HEK293 (cell line): ENCODE data around the gene TTYH1.
"Not testable (repeated sequence)": the region's sequence is repeated elsewhere in the genome, so short reads cannot be mapped to it uniquely, and the experiment has no call there.

ENCODE experiments used
- CTCF ChIA-PET: fragments of 350-600 bp; formaldehyde crosslinking; extraction: SDS; loops from one replicate; lab custom pipeline; 2021; ENCODE audit warnings: antibody characterized with exemption; lab: Yijun Ruan, JAX
- POLR2A ChIA-PET: fragments of 300-600 bp; formaldehyde crosslinking; extraction: SDS; loops from one replicate; lab custom pipeline; 2020; ENCODE audit warnings: antibody characterized with exemption, inconsistent platforms; lab: Yijun Ruan, JAX
- H3K27ac ChIP-seq: fragments of 200-500 bp; sonication (Bioruptor generic); 2 replicates; pipeline ENCODE4 v1.5.1; 2014; ENCODE audit warnings: low read depth, low read length, control low read depth, inconsistent platforms; ENCODE audit errors: extremely low read depth
- H3K36me3 ChIP-seq, 2 experiments: fragments of 200-500 bp in 1 of 2; sonication (Bioruptor generic) in 1 of 2; 1 replicate in 1 of 2; 2 replicates in 1 of 2; pipeline ENCODE4 v1.5.1; 2014 to 2017; ENCODE audit warnings: inconsistent platforms in 2 of 2, low read length in 2 of 2; ENCODE audit not compliant: control insufficient read depth in 2 of 2, insufficient read depth in 1 of 2
- H3K4me1 ChIP-seq: fragments of 200-500 bp; sonication (Bioruptor generic); 2 replicates; pipeline ENCODE4 v1.5.1; 2014; ENCODE audit warnings: mild to moderate bottlenecking, low read length, inconsistent platforms; ENCODE audit not compliant: control insufficient read depth, insufficient read depth
- H3K4me3 ChIP-seq: 2 replicates; pipeline ENCODE4 v1.5.1; 2011; ENCODE audit warnings: low read depth, mild to moderate bottlenecking, control low read depth, low read length, moderate library complexity
- H3K9me3 ChIP-seq: fragments of 200-500 bp; sonication (Bioruptor generic); 2 replicates; pipeline ENCODE4 v1.5.1; 2014; ENCODE audit warnings: low read depth, low read length, inconsistent platforms; ENCODE audit not compliant: control insufficient read depth, insufficient read depth
- EGR2 ChIP-seq: fragments of 450-650 bp; formaldehyde crosslinking; IDR thresholded peaks from 2 replicates; pipeline ENCODE4 v1.5.1; 2016; ENCODE audit warnings: low read depth, missing biosample characterization, missing genetic modification characterization
- GLIS2 ChIP-seq: fragments of 450-650 bp; formaldehyde crosslinking; IDR thresholded peaks from 2 replicates; pipeline ENCODE4 v1.5.1; 2016; ENCODE audit warnings: missing biosample characterization, missing genetic modification characterization
- MEIS1 ChIP-seq: sonication (generic); formaldehyde crosslinking; IDR thresholded peaks from 2 replicates; pipeline ENCODE4 v1.8.1; 2022; ENCODE audit warnings: missing genetic modification reagents, mild to moderate bottlenecking, borderline replicate concordance
- ZBTB1 ChIP-seq: fragments of 450-650 bp; formaldehyde crosslinking; IDR thresholded peaks from 2 replicates; pipeline ENCODE4 v1.5.1; 2016; ENCODE audit warnings: missing biosample characterization, missing genetic modification characterization
- ZFHX2 ChIP-seq: fragments of 450-650 bp; formaldehyde crosslinking; conservative IDR thresholded peaks from 2 replicates; pipeline ENCODE4 v1.5.1; 2016; ENCODE audit warnings: missing biosample characterization, missing genetic modification characterization
- ZNF138 ChIP-seq: fragments of 450-650 bp; formaldehyde crosslinking; IDR thresholded peaks from 2 replicates; pipeline ENCODE4 v1.5.1; 2016; ENCODE audit warnings: missing biosample characterization, missing genetic modification characterization, borderline replicate concordance
- ZNF311 ChIP-seq: fragments of 450-650 bp; formaldehyde crosslinking; IDR thresholded peaks from 2 replicates; pipeline ENCODE4 v1.5.1; 2017; ENCODE audit warnings: missing biosample characterization, missing genetic modification characterization, borderline replicate concordance
- ZNF366 ChIP-seq: fragments of 450-650 bp; formaldehyde crosslinking; conservative IDR thresholded peaks from 2 replicates; pipeline ENCODE4 v1.5.1; 2016; ENCODE audit warnings: missing biosample characterization, missing genetic modification characterization
- ZNF433 ChIP-seq: fragments of 450-650 bp; formaldehyde crosslinking; IDR thresholded peaks from 2 replicates; pipeline ENCODE4 v1.5.1; 2016; ENCODE audit warnings: missing biosample characterization, missing genetic modification characterization, low read depth
- ZNF626 ChIP-seq: fragments of 450-650 bp; sonication (Bioruptor Pico); formaldehyde crosslinking; IDR thresholded peaks from 2 replicates; pipeline ENCODE4 v1.5.1; 2018; ENCODE audit warnings: missing biosample characterization, missing genetic modification characterization, inconsistent platforms
- ZNF660 ChIP-seq: fragments of 450-650 bp; IDR thresholded peaks from 2 replicates; pipeline ENCODE4 v1.5.1; 2018; ENCODE audit warnings: missing biosample characterization, mild to moderate bottlenecking, missing genetic modification characterization
- ZNF701 ChIP-seq: fragments of 450-650 bp; formaldehyde crosslinking; IDR thresholded peaks from 2 replicates; pipeline ENCODE4 v1.5.1; 2016; ENCODE audit warnings: missing biosample characterization, missing genetic modification characterization
- ZNF776 ChIP-seq: fragments of 450-650 bp; formaldehyde crosslinking; IDR thresholded peaks from 2 replicates; pipeline ENCODE4 v1.5.0; 2017; ENCODE audit warnings: missing biosample characterization, missing genetic modification characterization, borderline replicate concordance
- TF ChIP-seq, protein P1 (sequence below): fragments of 450-650 bp; formaldehyde crosslinking; IDR thresholded peaks from 2 replicates; pipeline ENCODE4 v1.5.1; 2017; ENCODE audit warnings: missing biosample characterization, missing genetic modification characterization
- TF ChIP-seq, protein P2 (sequence below): fragments of 450-650 bp; formaldehyde crosslinking; IDR thresholded peaks from 2 replicates; pipeline ENCODE4 v1.5.1; 2016; ENCODE audit warnings: missing biosample characterization, missing genetic modification characterization
- TF ChIP-seq, protein P3 (sequence below): fragments of 450-650 bp; formaldehyde crosslinking; conservative IDR thresholded peaks from 2 replicates; pipeline ENCODE4 v1.5.1; 2016; ENCODE audit warnings: low read depth, missing biosample characterization, missing genetic modification characterization
- TF ChIP-seq, protein P4 (sequence below): fragments of 450-650 bp; formaldehyde crosslinking; IDR thresholded peaks from 2 replicates; pipeline ENCODE4; 2016; ENCODE audit warnings: missing biosample characterization, missing genetic modification characterization
- TF ChIP-seq, protein P5 (sequence below): fragments of 450-650 bp; formaldehyde crosslinking; IDR thresholded peaks from 2 replicates; pipeline ENCODE4 v1.5.1; 2016; ENCODE audit warnings: missing biosample characterization, missing genetic modification characterization, borderline replicate concordance

TTYH1 gene

DNA sequence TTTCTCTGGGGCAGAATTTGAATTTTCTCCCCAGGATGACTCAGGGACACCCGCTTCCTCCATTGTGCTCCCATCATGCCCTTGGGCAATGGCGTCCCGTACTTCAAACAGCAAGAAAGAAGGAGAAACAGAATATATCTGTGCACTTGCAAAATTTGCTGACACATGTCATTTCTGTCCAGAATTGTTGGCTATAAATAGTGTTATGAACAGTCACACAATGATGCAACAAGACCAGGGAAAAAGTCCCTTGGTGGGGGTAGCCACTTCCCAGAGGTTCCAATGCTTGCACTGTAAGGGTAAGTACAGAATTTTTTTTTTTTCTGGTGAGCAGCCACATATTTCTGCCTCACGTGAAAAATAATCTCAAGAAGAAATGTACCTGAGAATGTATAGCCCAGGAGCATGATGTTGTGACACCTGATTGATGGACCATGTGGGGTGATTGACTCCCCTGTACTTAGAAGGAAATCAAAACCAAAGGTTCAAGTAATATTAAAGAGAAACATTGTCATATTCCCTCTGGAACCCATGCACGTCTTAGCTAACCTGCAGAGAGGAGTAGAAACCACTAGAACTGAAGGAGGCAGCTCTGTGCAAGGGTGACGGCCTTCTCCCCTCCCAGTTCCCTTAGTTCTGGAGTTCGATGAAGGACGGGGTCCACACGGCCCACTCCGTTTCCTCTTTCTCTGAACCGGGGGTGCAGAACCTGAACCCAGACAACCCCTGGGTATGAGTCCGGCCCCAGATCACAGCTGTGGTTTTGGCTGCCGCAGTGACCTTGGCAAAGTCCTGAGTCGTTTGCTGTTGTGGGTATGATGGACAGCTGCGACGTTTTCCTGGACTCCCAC lies 41.3 kb upstream of the TTYH1 start:
- Histone ChIP-seq H3K4me3 (no peak overlapping the region), H3K36me3 (no peaks in the 10 kb centered on the region), H3K27ac (no peak overlapping the region), H3K9me3 (no peaks in the 10 kb centered on the region), H3K4me1 (no peaks in the 10 kb centered on the region)
- ChIA-PET CTCF (interaction anchor here (2.7 kb wide), 1 partner anchor 17 kb away, joined by 10 read pairs; no protein-coding TSS in a partner anchor), POLR2A (no interaction called here)
- TF ChIP-seq, protein P1, sequence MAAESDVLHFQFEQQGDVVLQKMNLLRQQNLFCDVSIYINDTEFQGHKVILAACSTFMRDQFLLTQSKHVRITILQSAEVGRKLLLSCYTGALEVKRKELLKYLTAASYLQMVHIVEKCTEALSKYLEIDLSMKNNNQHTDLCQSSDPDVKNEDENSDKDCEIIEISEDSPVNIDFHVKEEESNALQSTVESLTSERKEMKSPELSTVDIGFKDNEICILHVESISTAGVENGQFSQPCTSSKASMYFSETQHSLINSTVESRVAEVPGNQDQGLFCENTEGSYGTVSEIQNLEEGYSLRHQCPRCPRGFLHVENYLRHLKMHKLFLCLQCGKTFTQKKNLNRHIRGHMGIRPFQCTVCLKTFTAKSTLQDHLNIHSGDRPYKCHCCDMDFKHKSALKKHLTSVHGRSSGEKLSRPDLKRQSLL (tag by site-specific recombination): no peak
- TF ChIP-seq ZNF138 (tag by site-specific recombination) (no peak), MEIS1 (CRISPR knock-in tag) (no peak), ZNF433 (tag by site-specific recombination) (no peak), ZNF776 (tag by site-specific recombination) (no peak), ZBTB1 (tag by site-specific recombination) (no peak), ZFHX2 (no peak), GLIS2 (tag by site-specific recombination) (no peak), ZNF701 (tag by site-specific recombination) (no peak), ZNF660 (no peak), ZNF626 (no peak), EGR2 (tag by site-specific recombination) (no peak), ZNF366 (no peak), ZNF311 (tag by site-specific recombination) (no peak)
- TF ChIP-seq, protein P2, sequence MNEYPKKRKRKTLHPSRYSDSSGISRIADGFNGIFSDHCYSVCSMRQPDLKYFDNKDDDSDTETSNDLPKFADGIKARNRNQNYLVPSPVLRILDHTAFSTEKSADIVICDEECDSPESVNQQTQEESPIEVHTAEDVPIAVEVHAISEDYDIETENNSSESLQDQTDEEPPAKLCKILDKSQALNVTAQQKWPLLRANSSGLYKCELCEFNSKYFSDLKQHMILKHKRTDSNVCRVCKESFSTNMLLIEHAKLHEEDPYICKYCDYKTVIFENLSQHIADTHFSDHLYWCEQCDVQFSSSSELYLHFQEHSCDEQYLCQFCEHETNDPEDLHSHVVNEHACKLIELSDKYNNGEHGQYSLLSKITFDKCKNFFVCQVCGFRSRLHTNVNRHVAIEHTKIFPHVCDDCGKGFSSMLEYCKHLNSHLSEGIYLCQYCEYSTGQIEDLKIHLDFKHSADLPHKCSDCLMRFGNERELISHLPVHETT (tag by site-specific recombination): no peak
- TF ChIP-seq, protein P3, sequence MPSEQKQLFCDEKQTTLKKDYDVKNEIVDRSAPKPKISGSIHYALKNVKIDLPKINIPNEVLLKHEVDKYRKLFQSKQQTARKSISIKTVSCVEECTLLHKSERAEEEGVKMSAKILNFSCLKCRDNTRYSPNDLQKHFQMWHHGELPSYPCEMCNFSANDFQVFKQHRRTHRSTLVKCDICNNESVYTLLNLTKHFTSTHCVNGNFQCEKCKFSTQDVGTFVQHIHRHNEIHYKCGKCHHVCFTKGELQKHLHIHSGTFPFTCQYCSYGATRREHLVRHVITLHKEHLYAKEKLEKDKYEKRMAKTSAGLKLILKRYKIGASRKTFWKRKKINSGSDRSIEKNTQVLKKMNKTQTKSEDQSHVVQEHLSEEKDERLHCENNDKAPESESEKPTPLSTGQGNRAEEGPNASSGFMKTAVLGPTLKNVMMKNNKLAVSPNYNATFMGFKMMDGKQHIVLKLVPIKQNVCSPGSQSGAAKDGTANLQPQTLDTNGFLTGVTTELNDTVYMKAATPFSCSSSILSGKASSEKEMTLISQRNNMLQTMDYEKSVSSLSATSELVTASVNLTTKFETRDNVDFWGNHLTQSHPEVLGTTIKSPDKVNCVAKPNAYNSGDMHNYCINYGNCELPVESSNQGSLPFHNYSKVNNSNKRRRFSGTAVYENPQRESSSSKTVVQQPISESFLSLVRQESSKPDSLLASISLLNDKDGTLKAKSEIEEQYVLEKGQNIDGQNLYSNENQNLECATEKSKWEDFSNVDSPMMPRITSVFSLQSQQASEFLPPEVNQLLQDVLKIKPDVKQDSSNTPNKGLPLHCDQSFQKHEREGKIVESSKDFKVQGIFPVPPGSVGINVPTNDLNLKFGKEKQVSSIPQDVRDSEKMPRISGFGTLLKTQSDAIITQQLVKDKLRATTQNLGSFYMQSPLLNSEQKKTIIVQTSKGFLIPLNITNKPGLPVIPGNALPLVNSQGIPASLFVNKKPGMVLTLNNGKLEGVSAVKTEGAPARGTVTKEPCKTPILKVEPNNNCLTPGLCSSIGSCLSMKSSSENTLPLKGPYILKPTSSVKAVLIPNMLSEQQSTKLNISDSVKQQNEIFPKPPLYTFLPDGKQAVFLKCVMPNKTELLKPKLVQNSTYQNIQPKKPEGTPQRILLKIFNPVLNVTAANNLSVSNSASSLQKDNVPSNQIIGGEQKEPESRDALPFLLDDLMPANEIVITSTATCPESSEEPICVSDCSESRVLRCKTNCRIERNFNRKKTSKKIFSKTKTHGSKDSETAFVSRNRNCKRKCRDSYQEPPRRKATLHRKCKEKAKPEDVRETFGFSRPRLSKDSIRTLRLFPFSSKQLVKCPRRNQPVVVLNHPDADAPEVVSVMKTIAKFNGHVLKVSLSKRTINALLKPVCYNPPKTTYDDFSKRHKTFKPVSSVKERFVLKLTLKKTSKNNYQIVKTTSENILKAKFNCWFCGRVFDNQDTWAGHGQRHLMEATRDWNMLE (tag by site-specific recombination): no peak
- TF ChIP-seq, protein P4, sequence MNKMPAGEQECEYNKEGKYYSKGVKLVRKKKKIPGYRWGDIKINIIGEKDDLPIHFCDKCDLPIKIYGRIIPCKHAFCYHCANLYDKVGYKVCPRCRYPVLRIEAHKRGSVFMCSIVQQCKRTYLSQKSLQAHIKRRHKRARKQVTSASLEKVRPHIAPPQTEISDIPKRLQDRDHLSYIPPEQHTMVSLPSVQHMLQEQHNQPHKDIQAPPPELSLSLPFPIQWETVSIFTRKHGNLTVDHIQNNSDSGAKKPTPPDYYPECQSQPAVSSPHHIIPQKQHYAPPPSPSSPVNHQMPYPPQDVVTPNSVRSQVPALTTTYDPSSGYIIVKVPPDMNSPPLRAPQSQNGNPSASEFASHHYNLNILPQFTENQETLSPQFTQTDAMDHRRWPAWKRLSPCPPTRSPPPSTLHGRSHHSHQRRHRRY (tag by site-specific recombination): no peak
- TF ChIP-seq, protein P5, sequence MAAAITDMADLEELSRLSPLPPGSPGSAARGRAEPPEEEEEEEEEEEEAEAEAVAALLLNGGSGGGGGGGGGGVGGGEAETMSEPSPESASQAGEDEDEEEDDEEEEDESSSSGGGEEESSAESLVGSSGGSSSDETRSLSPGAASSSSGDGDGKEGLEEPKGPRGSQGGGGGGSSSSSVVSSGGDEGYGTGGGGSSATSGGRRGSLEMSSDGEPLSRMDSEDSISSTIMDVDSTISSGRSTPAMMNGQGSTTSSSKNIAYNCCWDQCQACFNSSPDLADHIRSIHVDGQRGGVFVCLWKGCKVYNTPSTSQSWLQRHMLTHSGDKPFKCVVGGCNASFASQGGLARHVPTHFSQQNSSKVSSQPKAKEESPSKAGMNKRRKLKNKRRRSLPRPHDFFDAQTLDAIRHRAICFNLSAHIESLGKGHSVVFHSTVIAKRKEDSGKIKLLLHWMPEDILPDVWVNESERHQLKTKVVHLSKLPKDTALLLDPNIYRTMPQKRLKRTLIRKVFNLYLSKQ (tag by site-specific recombination): no peak
- TF ChIP-seq, all 188 proteins: peak for 0

DNA sequence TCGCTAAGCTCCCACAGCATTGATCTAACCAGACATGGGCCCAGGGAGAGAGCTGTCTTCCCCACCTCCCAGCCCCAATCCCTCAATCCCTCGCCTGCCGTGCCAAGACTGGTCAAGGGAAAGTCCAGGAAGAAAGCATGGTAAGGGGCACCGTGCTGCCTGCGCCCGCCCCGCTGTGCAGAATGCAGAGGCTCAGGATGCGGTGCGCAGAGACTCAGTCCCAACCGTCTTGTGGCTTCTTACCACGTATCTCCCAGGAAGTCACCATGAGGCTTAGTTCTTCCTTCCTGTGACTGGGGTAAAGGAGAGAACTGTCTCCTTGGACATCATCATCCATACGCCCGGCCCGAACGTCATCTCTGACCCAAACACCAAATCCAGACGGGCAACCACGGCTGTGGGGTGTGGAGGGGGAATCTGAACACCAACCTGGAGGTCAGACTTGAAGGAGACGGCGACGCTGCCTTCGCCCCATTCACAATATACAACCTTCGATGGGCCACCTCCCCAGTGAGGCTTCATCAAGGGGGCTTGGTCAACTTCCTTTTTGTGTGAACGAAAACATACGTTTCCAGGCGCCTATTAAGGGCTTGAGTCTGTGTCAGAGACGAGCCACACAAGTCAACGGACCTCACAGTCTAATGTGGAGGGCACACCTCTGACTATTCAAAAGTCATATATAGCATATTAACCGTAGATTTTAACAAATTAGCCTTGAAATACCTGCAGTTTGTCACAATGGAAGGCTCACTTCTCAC lies 39.9 kb upstream of the TTYH1 start:
- not testable (repeated sequence) for H3K9me3 ChIP-seq

More for the DNA sequence above, 39.9 kb upstream of the TTYH1 start:
- CTCF ChIA-PET: interaction anchor here (2.7 kb wide), 1 partner anchor 16 kb away, joined by 10 read pairs; no protein-coding TSS in a partner anchor
- H3K4me1 ChIP-seq, H3K4me3 ChIP-seq, H3K27ac ChIP-seq, H3K36me3 ChIP-seq, POLR2A ChIA-PET: not testable (repeated sequence)
